ENCODE data around the gene DPP6.

GRCh38 chr7:154867068-154867467 lies 814.9 kb downstream of the DPP6 start:
- TF ChIP-seq EZH2 (IDR thresholded peaks at IDR 0.05; ENCODE audit: low read length) (no peak), CTCF (optimal IDR thresholded peaks at IDR 0.05 in 1 of 3, IDR thresholded peaks at IDR 0.05 in 1 of 3, conservative IDR thresholded peaks at IDR 0.05 in 1 of 3; ENCODE audit: extremely low read depth in 1 of 3, insufficient read depth in 2 of 3, low read length in 3 of 3) (no peak)

All from keratinocyte (primary cell).